ENCODE measurements around the gene HBA1.
"Not testable (repeated sequence)": the region's sequence is repeated elsewhere in the genome, so short reads cannot be mapped to it uniquely, and the experiment has no call there.

Gene HBA1

DNA sequence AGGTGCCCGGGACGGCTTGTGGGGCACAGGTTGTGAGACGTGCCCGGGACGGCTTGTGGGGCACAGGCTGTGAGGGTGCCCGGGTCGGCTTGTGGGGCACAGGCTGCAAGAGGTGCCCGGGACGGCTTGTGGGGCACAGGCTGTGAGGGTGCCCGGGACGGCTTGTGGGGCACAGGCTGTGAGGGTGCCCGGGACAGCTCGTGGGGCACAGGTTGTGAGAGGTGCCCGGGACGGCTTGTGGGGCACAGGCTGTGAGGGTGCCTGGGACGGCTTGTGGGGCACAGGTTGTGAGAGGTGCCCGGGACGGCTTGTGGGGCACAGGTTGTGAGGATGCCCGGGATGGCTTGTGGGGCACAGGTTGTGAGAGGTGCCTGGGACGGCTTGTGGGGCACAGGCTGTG, 16.2 kb upstream of the HBA1 start:
- DNase-seq = not testable (repeated sequence)

- DNase-seq = no peak
Measured at GRCh38 chr16:160691-161190, 15.7 kb upstream of the HBA1 start.

DNA sequence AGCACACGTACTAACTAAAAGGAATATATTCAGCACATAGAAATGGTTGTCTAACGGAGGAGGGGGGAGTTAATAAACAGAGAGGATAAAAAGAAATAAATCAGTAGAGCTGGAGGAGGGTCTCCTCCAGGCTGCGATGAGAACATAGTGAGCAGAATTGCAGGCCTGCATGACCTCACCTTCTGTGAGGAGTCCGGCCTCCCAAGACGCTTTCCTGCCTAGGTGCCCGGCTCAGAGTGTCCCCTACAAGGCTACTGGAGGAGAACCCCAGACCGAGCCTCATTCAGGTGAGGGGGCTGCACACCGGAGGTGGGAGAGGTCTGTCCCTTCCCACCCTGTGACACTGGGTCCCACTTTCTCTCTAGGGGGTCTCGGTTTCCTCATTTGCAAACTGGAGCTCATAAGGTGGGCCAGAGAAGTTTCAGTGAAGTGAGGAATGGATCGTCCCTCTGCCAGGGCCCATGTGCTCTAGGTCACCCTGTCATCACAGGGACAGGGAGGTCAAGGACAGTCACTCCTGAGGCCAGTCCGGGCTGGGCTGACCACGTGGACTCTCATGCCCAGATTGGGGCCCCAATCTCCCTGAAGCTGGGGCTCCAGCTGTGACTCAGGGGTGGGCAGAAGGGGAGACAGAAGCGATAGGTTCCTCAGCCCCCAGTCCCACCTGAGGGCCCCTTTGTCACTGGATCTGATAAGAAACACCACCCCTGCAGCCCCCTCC, 14.0 kb upstream of the HBA1 start:
- DNase-seq = no peak

DNA sequence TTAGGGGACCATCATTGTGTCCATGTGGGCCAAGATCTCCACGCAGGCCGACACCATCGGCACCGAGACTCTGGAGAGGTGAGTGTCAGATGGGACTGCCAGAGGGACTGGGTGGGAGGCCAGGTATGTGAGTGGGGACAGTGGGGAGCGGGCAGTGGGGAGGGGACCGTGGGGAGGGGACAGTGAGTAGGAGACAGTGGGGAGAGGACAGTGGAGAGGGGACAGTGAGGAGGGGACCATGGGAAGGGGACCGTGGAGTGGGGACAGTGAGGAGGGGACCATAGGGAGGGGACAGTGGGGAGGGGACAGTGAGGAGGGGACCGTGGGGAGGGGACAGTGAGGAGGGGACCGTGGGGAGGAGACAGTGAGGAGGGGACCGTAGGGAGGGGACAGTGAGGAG, 13.3 kb upstream of the HBA1 start:
- DNase-seq = not testable (repeated sequence)

GRCh38 chr16:163696-164095, 12.8 kb upstream of the HBA1 start:
- DNase-seq = not testable (repeated sequence)

- not testable (repeated sequence) for DNase-seq
Measured at GRCh38 chr16:164134-164823, 12.2 kb upstream of the HBA1 start.

- no peak for DNase-seq
Measured at GRCh38 chr16:164827-165538, 11.5 kb upstream of the HBA1 start.

DNA sequence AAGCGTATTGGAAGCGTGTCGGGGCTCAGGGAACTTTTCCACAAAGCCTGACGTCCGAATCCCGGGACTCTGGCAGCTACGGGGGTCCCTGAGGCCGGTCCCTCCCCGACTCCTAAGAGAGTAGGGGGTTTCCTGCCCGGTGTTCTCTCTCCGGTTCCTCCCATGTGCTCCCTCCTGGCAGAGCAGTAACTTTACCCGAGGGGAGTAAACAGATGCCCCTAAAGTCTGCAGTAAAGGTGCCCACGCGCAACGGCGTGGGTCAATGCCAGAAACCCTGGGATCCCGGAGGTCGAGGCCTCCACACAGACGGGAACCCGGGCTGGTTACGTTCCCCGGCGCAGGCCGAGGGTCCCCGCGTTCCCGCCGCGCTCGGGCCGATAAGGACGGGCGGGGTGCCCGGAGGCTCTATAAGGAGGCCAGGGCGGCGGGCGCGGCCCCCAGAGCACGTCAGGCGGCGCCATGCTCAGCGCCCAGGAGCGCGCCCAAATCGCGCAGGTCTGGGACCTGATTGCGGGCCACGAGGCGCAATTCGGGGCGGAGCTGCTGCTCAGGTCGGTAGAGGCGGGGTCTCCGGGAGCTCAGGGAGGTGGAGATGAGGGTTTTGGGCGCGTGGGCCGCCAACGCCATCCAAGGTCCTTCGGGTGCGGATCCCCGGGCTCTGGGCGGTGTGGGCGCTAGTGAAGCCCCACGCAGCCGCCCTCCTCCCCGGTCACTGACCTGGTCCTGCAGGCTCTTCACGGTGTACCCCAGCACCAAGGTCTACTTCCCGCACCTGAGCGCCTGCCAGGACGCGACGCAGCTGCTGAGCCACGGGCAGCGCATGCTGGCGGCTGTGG, 10.7 kb upstream of the HBA1 start, which contains the start of gene HBM:
Gene HBM (plus strand): TSS at position 440 of the 836 bp plus-strand sequence. CDS start 20 bp downstream, at position 460.
- no peak for DNase-seq

GRCh38 chr16:166375-167121, 9.9 kb upstream of the HBA1 start:
- DNase-seq = no peak

GRCh38 chr16:167122-167690, 9.3 kb upstream of the HBA1 start:
- DNase-seq = no peak

DNA sequence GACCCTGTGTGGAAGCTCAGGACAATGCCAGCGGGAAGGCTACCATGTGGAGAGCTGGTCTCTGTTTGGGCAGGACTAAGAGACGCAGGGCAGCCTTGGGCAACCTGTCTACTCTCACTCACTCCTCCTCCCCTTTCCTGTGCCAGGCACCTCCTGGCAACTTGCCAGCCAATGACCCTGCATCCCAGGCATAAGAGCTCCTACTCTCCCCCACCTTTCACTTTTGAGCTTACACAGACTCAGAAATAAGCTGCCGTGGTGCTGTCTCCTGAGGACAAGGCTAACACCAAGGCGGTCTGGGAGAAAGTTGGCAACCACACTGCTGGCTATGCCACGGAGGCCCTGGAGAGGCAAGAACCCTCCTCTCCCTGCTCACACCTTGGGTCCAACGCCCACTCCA, 8.1 kb upstream of the HBA1 start:
- DNase-seq = no peak

- no peak for DNase-seq
Measured at GRCh38 chr16:169014-169413, 7.5 kb upstream of the HBA1 start.

DNA sequence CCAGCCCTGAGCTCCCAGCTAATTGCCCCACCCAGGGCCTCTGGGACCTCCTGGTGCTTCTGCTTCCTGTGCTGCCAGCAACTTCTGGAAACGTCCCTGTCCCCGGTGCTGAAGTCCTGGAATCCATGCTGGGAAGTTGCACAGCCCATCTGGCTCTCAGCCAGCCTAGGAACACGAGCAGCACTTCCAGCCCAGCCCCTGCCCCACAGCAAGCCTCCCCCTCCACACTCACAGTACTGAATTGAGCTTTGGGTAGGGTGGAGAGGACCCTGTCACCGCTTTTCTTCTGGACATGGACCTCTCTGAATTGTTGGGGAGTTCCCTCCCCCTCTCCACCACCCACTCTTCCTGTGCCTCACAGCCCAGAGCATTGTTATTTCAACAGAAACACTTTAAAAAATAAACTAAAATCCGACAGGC, 6.4 kb upstream of the HBA1 start:
- not testable (repeated sequence) for DNase-seq

DNA sequence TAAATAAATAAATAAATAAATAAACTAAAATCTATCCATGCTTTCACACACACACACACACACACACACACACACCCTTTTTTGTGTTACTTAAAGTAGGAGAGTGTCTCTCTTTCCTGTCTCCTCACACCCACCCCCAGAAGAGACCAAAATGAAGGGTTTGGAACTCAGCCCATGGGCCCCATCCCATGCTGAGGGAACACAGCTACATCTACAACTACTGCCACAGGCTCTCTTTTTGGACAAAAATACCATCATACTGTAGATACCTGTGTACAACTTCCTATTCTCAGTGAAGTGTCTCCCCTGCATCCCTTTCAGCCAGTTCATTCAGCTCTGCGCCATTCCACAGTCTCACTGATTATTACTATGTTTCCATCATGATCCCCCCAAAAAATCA, 5.7 kb upstream of the HBA1 start:
- no peak for DNase-seq

DNA sequence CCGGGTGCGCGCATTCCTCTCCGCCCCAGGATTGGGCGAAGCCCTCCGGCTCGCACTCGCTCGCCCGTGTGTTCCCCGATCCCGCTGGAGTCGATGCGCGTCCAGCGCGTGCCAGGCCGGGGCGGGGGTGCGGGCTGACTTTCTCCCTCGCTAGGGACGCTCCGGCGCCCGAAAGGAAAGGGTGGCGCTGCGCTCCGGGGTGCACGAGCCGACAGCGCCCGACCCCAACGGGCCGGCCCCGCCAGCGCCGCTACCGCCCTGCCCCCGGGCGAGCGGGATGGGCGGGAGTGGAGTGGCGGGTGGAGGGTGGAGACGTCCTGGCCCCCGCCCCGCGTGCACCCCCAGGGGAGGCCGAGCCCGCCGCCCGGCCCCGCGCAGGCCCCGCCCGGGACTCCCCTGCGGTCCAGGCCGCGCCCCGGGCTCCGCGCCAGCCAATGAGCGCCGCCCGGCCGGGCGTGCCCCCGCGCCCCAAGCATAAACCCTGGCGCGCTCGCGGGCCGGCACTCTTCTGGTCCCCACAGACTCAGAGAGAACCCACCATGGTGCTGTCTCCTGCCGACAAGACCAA, 4.0 kb upstream of the HBA1 start, which contains the start of gene HBA2:
Gene HBA2 (plus strand): TSS at position 503 of the 568 bp plus-strand sequence. CDS start 37 bp downstream, at position 540.
- not testable (repeated sequence) for DNase-seq

DNA sequence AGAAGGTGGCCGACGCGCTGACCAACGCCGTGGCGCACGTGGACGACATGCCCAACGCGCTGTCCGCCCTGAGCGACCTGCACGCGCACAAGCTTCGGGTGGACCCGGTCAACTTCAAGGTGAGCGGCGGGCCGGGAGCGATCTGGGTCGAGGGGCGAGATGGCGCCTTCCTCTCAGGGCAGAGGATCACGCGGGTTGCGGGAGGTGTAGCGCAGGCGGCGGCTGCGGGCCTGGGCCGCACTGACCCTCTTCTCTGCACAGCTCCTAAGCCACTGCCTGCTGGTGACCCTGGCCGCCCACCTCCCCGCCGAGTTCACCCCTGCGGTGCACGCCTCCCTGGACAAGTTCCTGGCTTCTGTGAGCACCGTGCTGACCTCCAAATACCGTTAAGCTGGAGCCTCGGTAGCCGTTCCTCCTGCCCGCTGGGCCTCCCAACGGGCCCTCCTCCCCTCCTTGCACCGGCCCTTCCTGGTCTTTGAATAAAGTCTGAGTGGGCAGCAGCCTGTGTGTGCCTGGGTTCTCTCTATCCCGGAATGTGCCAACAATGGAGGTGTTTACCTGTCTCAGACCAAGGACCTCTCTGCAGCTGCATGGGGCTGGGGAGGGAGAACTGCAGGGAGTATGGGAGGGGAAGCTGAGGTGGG, 3.1 kb upstream of the HBA1 start:
- not testable (repeated sequence) for DNase-seq

GRCh38 chr16:173928-174769, 2.3 kb upstream of the HBA1 start:
- DNase-seq = not testable (repeated sequence)

GRCh38 chr16:175011-175949, 1.2 kb upstream of the HBA1 start:
- no peak for DNase-seq

Data from CD4-positive, alpha-beta T cell treated with Interleukin-21 for 1 hour (primary cell).